ENCODE measurements around the gene GUCA2A. TPM values are rescaled to one million over a fixed set of nuclear protein-coding genes. Genes with fewer than 3 reads are reported as not detected.

GUCA2A gene
- polyA plus RNA-seq, 1 experiment, result not detected

DNA sequence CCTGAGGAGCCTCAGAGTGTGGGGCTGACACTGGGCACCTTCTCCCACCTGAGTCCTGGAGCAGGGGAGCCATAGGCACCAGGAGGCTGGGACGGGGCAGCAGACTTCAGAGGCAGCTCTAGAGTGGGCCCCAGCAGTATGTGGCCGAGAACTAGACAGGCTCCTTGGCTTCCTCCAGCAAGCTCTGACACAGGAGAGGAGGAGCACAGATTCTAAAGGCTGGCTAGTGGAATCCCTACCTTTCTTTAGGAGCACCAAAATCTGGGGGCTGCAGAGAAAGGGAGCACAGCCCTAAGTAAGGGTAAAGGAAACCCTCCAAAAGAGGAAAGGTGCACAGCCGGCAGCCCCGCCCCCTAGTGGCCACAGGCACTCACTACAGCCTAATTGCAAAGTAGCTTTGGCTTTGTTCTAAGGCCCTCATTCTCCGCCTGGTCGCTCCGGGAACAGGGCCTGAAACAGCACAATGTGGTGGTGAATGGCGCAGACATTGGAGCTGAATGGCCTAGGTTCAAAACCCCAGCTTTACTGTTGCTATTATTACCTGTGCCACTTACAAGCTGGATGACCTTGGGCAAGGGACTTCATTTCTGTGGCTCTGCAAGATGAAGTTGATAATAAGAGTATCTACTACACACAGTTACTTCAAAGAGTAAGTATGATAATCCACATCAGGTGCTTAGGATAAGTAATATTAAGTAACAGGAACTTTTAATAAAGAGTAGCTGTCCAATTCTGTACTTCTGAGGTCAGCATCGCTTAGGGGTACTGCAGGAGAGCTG lies 8.8 kb upstream of the GUCA2A start:
- DNase-seq (ENCODE audit: low read depth), result no peak
- Histone ChIP-seq H3K36me3 (ENCODE audit: control insufficient read depth, insufficient read depth, low read length) (no peaks in the 10 kb centered on the region), H3K27me3 (ENCODE audit: control insufficient read depth, insufficient read depth, low read length) (no peaks in the 10 kb centered on the region), H3K4me3 (ENCODE audit: low read depth, low read length) (no peak overlapping the region)
- CTCF ChIA-PET, result interaction anchor here (0.6 to 4.2 kb wide), 60 partner anchors 8 to 658 kb away, joined by 3 to 46 read pairs (median 4); partner anchors contain the start of genes C1orf50, CCDC30, FOXJ3 and GUCA2A
- TF ChIP-seq, protein P1, sequence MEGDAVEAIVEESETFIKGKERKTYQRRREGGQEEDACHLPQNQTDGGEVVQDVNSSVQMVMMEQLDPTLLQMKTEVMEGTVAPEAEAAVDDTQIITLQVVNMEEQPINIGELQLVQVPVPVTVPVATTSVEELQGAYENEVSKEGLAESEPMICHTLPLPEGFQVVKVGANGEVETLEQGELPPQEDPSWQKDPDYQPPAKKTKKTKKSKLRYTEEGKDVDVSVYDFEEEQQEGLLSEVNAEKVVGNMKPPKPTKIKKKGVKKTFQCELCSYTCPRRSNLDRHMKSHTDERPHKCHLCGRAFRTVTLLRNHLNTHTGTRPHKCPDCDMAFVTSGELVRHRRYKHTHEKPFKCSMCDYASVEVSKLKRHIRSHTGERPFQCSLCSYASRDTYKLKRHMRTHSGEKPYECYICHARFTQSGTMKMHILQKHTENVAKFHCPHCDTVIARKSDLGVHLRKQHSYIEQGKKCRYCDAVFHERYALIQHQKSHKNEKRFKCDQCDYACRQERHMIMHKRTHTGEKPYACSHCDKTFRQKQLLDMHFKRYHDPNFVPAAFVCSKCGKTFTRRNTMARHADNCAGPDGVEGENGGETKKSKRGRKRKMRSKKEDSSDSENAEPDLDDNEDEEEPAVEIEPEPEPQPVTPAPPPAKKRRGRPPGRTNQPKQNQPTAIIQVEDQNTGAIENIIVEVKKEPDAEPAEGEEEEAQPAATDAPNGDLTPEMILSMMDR (IDR thresholded peaks at IDR 0.05; ENCODE audit: insufficient read depth, low read depth, low read length), result peak; percentile 97
- POLR2A ChIA-PET, result no interaction called here

DNA sequence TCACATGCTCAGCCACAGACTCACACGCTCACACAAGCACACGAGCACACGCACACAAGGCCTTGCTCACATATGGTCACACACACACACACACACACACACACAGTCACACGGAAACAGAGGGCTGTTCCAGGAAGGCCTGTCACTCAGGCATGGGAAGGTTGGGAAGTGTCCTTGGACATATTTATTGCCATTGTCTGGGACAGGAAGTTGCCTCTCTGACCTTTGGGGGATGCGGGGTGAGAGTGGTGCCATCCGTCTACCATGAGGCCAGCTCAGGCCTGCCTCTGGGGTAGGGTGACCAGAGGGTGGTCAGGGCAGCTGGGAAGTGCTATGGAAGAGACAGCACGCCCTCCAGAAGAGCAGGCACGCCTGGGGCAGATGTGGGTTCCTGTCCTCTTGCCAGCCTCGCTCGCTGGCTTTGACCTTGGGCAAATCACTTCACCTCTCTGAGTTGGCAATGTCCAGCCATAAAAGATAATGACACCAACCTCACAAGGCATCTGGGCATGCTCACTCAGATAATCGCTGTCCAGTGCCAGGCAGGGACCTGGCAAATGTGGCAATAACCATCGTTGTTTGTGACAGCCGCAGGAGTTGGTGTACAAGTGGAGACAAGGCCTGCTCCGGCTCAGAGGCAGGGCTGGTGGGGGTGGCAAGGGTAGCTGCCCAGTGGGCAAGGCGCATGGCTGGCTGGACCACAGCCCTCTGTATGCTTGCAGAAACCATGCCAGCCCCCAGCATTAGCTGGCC lies 8.0 kb upstream of the GUCA2A start:
- no peak for DNase-seq (ENCODE audit: low read depth)
- POLR2A ChIA-PET, result no interaction called here
- no peak overlapping the region for H3K4me3 ChIP-seq (ENCODE audit: low read depth, low read length)
- TF ChIP-seq, protein P1 (IDR thresholded peaks at IDR 0.05; ENCODE audit: insufficient read depth, low read depth, low read length), result no peak
- no peaks in the 10 kb centered on the region for H3K27me3 ChIP-seq (ENCODE audit: control insufficient read depth, insufficient read depth, low read length)
- CTCF ChIA-PET, result interaction anchor here (0.8 to 4.2 kb wide), 34 partner anchors 9 to 599 kb away, joined by 3 to 46 read pairs (median 5); partner anchors contain the start of genes C1orf50, CCDC30, FOXJ3 and GUCA2A
- H3K36me3 ChIP-seq (ENCODE audit: control insufficient read depth, insufficient read depth, low read length), result no peaks in the 10 kb centered on the region

DNA sequence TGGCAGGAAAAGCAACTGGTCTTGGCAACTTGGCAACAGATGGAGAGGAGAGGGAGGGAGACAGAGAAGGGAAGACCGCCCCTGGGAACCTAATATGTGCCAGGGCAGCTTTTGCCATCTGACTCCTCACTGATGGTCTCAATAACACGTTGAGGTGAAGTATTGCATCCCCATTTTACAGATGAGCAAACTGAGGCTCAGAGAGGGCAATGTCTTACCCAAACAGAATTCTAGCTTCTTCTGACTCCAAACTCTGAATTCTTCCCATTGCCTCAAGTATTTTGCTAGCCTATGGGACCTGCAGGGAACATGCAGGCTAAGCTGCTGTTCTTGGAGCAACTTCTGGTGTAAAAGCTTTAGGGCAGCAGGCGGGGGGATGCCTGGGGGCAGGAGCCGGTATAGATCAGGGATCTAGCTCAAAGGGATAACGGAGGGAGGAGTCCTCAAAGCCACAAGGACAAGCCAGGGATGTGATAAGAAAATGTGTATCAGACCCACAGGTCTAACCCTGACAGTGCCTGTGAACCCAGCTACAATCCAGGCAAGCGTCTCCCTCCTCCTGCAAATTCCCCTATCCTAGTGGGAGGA lies 7.2 kb upstream of the GUCA2A start:
- ChIA-PET POLR2A (no interaction called here), CTCF (interaction anchor here (1.2 to 4.2 kb wide), 9 partner anchors 9 to 401 kb away, joined by 3 to 46 read pairs (median 10); no protein-coding TSS in a partner anchor)
- Histone ChIP-seq H3K27me3 (ENCODE audit: control insufficient read depth, insufficient read depth, low read length) (no peaks in the 10 kb centered on the region), H3K36me3 (ENCODE audit: control insufficient read depth, insufficient read depth, low read length) (no peaks in the 10 kb centered on the region), H3K4me3 (ENCODE audit: low read depth, low read length) (no peak overlapping the region)
- TF ChIP-seq, protein P1 (IDR thresholded peaks at IDR 0.05; ENCODE audit: insufficient read depth, low read depth, low read length), result no peak
- DNase-seq (ENCODE audit: low read depth), result no peak

DNA sequence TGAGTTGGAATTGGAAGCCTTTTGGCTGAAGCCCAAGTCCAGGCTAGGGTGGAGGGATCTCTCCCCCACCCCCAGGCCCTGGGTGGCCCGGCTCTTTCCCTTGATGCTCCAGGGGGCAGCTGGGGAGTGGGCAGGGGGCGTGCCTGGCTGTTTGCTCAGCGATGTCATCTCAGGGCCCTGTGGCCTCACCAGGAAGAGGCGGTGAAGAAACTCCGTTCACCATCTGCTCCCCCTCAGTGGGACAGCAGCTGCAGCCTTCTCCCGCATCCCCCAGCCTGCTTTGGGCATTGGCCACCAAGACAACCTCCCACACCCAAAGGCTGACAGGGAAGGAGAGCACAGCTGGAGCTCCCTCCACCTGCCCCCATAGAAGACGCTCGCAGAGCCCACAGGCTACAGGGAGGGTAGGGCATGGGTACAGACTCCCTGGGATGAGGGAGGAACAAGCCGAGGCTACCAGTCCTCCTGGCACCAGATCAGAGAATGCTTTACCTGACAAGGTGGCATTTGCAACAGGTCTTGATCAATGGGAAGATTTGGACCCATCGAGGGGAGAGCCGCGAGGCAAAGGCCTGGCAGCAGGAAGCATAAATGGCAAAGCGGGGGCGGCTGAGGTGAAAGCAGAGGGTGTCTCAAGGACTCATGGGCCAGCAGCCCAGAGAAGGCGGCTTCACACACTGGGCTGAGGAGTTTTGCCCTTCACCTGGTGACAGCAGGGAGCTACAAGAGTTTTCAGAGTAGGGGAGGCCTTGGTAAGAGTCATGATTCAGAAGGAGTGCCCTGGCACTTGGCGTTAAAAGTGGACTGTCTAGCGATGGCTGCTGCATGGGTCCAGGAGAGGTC lies 6.5 kb upstream of the GUCA2A start:
- no peak for DNase-seq (ENCODE audit: low read depth)
- CTCF ChIA-PET, result interaction anchor here (1.1 to 4.2 kb wide), 6 partner anchors 8 to 24 kb away, joined by 3 to 46 read pairs (median 5); no protein-coding TSS in a partner anchor
- Histone ChIP-seq H3K27me3 (ENCODE audit: control insufficient read depth, insufficient read depth, low read length) (no peaks in the 10 kb centered on the region), H3K4me3 (ENCODE audit: low read depth, low read length) (no peak overlapping the region), H3K36me3 (ENCODE audit: control insufficient read depth, insufficient read depth, low read length) (no peaks in the 10 kb centered on the region)
- TF ChIP-seq, protein P1 (IDR thresholded peaks at IDR 0.05; ENCODE audit: insufficient read depth, low read depth, low read length), result no peak
- POLR2A ChIA-PET, result no interaction called here
